NCI-H2107 (cell line): Measurements from ENCODE around the gene TRIM64C.
"Not testable (repeated sequence)": the region's sequence is repeated elsewhere in the genome, so short reads cannot be mapped to it uniquely, and the experiment has no call there.

Source experiments
- DNase-seq: peaks from one replicate; lab custom pipeline; 2025; lab: John Stamatoyannopoulos, UW

Gene TRIM64C

GRCh38 chr11:49059012-49059411, at the start of gene TRIM64C:
TRIM64C (minus strand) TSS chr11:49059112; CDS start chr11:49059112, 0 bp downstream.
- not testable (repeated sequence) for DNase-seq

- DNase-seq: not testable (repeated sequence)
Measured at GRCh38 chr11:49102356-49102755, 43.4 kb upstream of the TRIM64C start.

GRCh38 chr11:49069897-49070296, 11.0 kb upstream of the TRIM64C start:
- DNase-seq: not testable (repeated sequence)

- not testable (repeated sequence) for DNase-seq
Measured at GRCh38 chr11:49049821-49050220, 9.1 kb downstream of the TRIM64C start.

GRCh38 chr11:49048229-49048628, 10.7 kb downstream of the TRIM64C start:
- not testable (repeated sequence) for DNase-seq

- DNase-seq: not testable (repeated sequence)
Measured at GRCh38 chr11:49028523-49028922, 30.4 kb downstream of the TRIM64C start, which contains the start of gene TRIM49B. TRIM49B (plus strand) TSS chr11:49028823; CDS start chr11:49031600, 2,777 bp downstream.
